Left ventricle myocardium inferior (tissue), 1 donor: ENCODE results near the gene EML3. TPM values are rescaled to one million over a fixed set of nuclear protein-coding genes. Genes with fewer than 3 reads are reported as not detected.
"Not testable (repeated sequence)": the region's sequence is repeated elsewhere in the genome, so short reads cannot be mapped to it uniquely, and the experiment has no call there.

Source experiments
- DNase-seq: peaks from one replicate; pipeline ENCODE4 v3.0.0-alpha.2; 2020
- H3K27ac ChIP-seq: fragments of 200-600 bp; replicated peaks from 2 replicates; pipeline ENCODE4 v1.8.0; 2021
- H3K27me3 ChIP-seq: fragments of 200-600 bp; 2 replicates; pipeline ENCODE4 v1.8.0; 2021; ENCODE audit warnings: low read depth
- H3K36me3 ChIP-seq: fragments of 200-600 bp; 2 replicates; pipeline ENCODE4 v1.8.0; 2021
- H3K4me1 ChIP-seq: fragments of 200-600 bp; 2 replicates; pipeline ENCODE4 v1.8.0; 2021
- H3K4me3 ChIP-seq: fragments of 200-600 bp; 2 replicates; pipeline ENCODE4 v1.8.0; 2021; ENCODE audit warnings: mild to moderate bottlenecking, moderate library complexity
- H3K9me3 ChIP-seq: fragments of 200-600 bp; replicated peaks from 2 replicates; pipeline ENCODE4 v1.8.0; 2021
- CTCF ChIP-seq: fragments of 200-600 bp; IDR thresholded peaks from 2 replicates; pipeline ENCODE4 v1.8.0; 2021; ENCODE audit warnings: antibody characterized with exemption, mild to moderate bottlenecking, borderline replicate concordance
- intact Hi-C: fragments of 100-400 bp; cut with micrococcal nuclease; formaldehyde crosslinking; loops from one replicate; pipeline ENCODE4 v1.11.0; 2022
- long read RNA-seq: library from polyadenylated mRNA; unstranded; transcript quantifications from one replicate; pipeline ENCODE4 v2.0.0, GENCODE V29; 2021
- total RNA-seq: library from RNA; stranded (reverse); fragmentation: NEBNext Ultra II Directional; extraction: Animal tissue kit (Norgen Biotek cat#: 25700); gene quantifications from one replicate; pipeline ENCODE4 v1.2.1, GENCODE V29; 2021
- donor health status: DM: no; HTN: yes; CAD: no; lungs with severe emphysema.

EML3 gene
- total RNA-seq, result 14.6 TPM
- long read RNA-seq, transcript EML3-202 (22 exons, 3,256 nt), result major isoform, 7 of 30 reads
- long read RNA-seq, partial matches to known transcripts, result 7 of 30 reads
- long read RNA-seq, other reads (novel, unspliced or antisense), result 12 of 30 reads

GRCh38 chr11:62612366-62613290 is at the start of gene EML3, which contains the start of gene ROM1:
Gene EML3, minus strand, starts transcription at chr11:62612775. Its CDS starts 318 bp downstream, at chr11:62612457.
Gene ROM1, plus strand, starts transcription at chr11:62613257. Its CDS starts 25 bp downstream, at chr11:62613282.
- peak; percentile 89 for TF ChIP-seq CTCF
- Histone ChIP-seq H3K27me3 (no peaks in the 10 kb centered on the region), H3K4me3 (peak within 1 kb of the TSS; percentile 76), H3K4me1 (peaks cover 39% of the 10 kb centered on the region), H3K9me3 (no peaks in the 10 kb centered on the region), H3K36me3 (peaks cover 33% of the 10 kb centered on the region), H3K27ac (peak within 1 kb of the TSS; percentile 96)
- intact Hi-C loops, result no loop called here
- peak; percentile 92 for DNase-seq

GRCh38 chr11:62656796-62657429 is 44.3 kb upstream of the EML3 start:
- Histone ChIP-seq H3K36me3 (peaks cover 1% of the 10 kb centered on the region), H3K4me3 (no peak overlapping the region), H3K27ac (no peak overlapping the region), H3K9me3 (no peaks in the 10 kb centered on the region), H3K4me1 (peaks cover 12% of the 10 kb centered on the region), H3K27me3 (no peaks in the 10 kb centered on the region)
- no peak for DNase-seq
- no peak for TF ChIP-seq CTCF
- intact Hi-C loops, result no loop called here

- H3K4me1 ChIP-seq, result peaks cover 21% of the 10 kb centered on the region
- H3K4me3 ChIP-seq, result no peak overlapping the region
- no peaks in the 10 kb centered on the region for H3K27me3 ChIP-seq
- intact Hi-C loops, result no loop called here
- H3K9me3 ChIP-seq, result no peaks in the 10 kb centered on the region
- peaks cover 6% of the 10 kb centered on the region for H3K36me3 ChIP-seq
- no peak for DNase-seq
- H3K27ac ChIP-seq, result no peak overlapping the region
- no peak for TF ChIP-seq CTCF
Measured at GRCh38 chr11:62654297-62654696, 41.7 kb upstream of the EML3 start.

- no peak for DNase-seq
- H3K36me3 ChIP-seq, result peaks cover 25% of the 10 kb centered on the region
- peak overlapping the region; percentile 92 for H3K27ac ChIP-seq
- intact Hi-C loops, result no loop called here
- H3K27me3 ChIP-seq, result no peaks in the 10 kb centered on the region
- H3K9me3 ChIP-seq, result no peaks in the 10 kb centered on the region
- H3K4me3 ChIP-seq, result peak overlapping the region; percentile 86
- no peak for TF ChIP-seq CTCF
- H3K4me1 ChIP-seq, result peaks cover 24% of the 10 kb centered on the region
Measured at GRCh38 chr11:62652161-62653006, 39.8 kb upstream of the EML3 start.

GRCh38 chr11:62650283-62650682 is 37.7 kb upstream of the EML3 start:
- H3K4me3 ChIP-seq, H3K27me3 ChIP-seq, H3K9me3 ChIP-seq, intact Hi-C loops, H3K27ac ChIP-seq, DNase-seq: not testable (repeated sequence)
- H3K36me3 ChIP-seq, result peaks cover 27% of the 10 kb centered on the region
- H3K4me1 ChIP-seq, result peaks cover 43% of the 10 kb centered on the region
